ENCODE measurements around the gene GDF11. TPM values are rescaled to one million over a fixed set of nuclear protein-coding genes. Genes with fewer than 3 reads are reported as not detected.
A peak's percentile ranks its signal among the peaks of the same experiment; 100 is the strongest.

GDF11 gene
- total and polyA plus RNA-seq, 2 donors from 2014 or later = 3.4 to 6.2 TPM

DNA sequence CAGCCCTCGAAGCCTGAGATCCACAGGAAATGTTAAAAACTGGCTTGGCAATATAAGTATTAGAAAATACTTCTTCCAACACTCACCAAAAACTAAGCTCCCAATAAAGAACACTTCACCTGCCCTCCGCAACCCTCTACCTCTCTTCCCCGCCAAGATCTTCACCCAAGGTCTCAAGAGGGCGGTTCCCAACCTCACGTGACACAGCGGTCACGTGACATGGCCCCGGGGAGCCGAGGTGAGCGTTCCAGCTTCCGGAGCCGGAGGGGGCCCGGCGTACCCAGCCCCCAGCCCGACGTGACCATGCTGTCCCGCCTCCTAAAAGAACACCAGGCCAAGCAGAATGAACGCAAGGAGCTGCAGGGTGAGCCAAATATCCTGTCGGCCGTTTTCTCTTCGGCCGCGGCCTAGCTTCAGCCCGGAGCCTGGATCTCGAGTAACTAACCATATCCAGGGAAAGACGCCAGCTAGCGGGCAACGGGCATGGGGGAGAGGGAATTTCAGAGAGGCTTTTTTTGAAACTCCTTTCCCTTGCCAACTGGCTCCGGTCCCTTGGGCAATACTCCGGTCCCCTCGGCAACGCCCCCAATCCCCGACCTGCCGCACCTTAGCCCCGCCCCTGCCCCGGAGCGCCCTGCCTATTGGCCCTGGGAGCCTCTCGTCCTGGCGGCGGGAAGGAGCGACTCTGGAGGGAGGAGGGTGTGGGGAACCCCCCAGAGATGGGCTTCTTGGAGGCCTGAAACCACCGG, 26.9 kb upstream of the GDF11 start, which contains the start of gene BLOC1S1:
BLOC1S1 (plus strand) TSS at position 214 of the 749 bp plus-strand sequence; CDS start at position 220, 6 bp downstream.
- FAIRE-seq (no peak), DNase-seq (peak; percentile 93 to 98 (median 97))
- Histone ChIP-seq H3K9ac (ENCODE audit: low read length in 3 of 3) (peak within 1 kb of the TSS; percentile 78 to 85 (median 78)), H3K27ac (ENCODE audit: low read depth in 2 of 2, low read length in 2 of 2) (peak within 1 kb of the TSS; percentile 77 to 89), H3K4me1 (ENCODE audit: control insufficient read depth in 2 of 3, insufficient read depth in 2 of 3, low read depth in 1 of 3, low read length in 3 of 3) (peaks cover 7 to 32% (median 25%) of the 10 kb centered on the region in 3 donors), H3K4me3 (ENCODE audit: low read length in 3 of 3) (peak within 1 kb of the TSS; percentile 79 to 91 (median 83)), H3K9me3 (ENCODE audit: control insufficient read depth in 2 of 3, insufficient read depth in 1 of 3, low read length in 3 of 3) (no peaks in the 10 kb centered on the region), H3K36me3 (ENCODE audit: control insufficient read depth in 2 of 3, insufficient read depth in 3 of 3, low read length in 3 of 3) (peaks cover 0 to 2% (median 0%) of the 10 kb centered on the region in 3 donors), H3K27me3 (ENCODE audit: control insufficient read depth, insufficient read depth, low read length) (no peaks in the 10 kb centered on the region)
- intact Hi-C loops (cut with DNase I) = no loop called here
- TF ChIP-seq, protein P1, sequence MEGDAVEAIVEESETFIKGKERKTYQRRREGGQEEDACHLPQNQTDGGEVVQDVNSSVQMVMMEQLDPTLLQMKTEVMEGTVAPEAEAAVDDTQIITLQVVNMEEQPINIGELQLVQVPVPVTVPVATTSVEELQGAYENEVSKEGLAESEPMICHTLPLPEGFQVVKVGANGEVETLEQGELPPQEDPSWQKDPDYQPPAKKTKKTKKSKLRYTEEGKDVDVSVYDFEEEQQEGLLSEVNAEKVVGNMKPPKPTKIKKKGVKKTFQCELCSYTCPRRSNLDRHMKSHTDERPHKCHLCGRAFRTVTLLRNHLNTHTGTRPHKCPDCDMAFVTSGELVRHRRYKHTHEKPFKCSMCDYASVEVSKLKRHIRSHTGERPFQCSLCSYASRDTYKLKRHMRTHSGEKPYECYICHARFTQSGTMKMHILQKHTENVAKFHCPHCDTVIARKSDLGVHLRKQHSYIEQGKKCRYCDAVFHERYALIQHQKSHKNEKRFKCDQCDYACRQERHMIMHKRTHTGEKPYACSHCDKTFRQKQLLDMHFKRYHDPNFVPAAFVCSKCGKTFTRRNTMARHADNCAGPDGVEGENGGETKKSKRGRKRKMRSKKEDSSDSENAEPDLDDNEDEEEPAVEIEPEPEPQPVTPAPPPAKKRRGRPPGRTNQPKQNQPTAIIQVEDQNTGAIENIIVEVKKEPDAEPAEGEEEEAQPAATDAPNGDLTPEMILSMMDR (IDR thresholded peaks at IDR 0.05; ENCODE audit: borderline replicate concordance, extremely low read depth, insufficient read depth) = no peak

DNA sequence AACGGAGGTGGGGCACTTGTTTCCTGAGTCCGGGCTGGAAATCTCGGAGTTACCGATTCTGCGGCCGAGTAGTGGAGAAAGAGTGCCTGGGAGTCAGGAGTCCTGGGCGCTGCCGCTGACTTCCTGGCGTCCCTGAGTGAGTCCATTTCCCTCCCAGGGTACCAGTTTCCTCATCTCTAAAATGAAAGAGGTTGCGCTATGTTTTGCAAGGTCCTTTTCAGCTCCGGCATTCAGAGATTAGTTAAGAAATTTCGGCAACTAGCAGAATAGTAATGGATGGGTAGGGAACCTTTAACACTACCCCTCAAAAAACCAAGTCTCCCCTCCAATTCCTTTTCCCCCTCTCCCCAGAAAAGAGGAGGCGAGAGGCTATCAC, 26.4 kb upstream of the GDF11 start:
- Histone ChIP-seq H3K4me3 (ENCODE audit: low read length in 3 of 3) (peak overlapping the region; percentile 79 to 91 (median 83)), H3K9me3 (ENCODE audit: control insufficient read depth in 2 of 3, insufficient read depth in 1 of 3, low read length in 3 of 3) (no peaks in the 10 kb centered on the region), H3K4me1 (ENCODE audit: control insufficient read depth in 2 of 3, insufficient read depth in 2 of 3, low read depth in 1 of 3, low read length in 3 of 3) (peaks cover 7 to 37% (median 27%) of the 10 kb centered on the region in 3 donors), H3K36me3 (ENCODE audit: control insufficient read depth in 2 of 3, insufficient read depth in 3 of 3, low read length in 3 of 3) (peaks cover 0 to 2% (median 0%) of the 10 kb centered on the region in 3 donors), H3K9ac (ENCODE audit: low read length in 3 of 3) (peak overlapping the region; percentile 58 to 85 (median 78)), H3K27me3 (ENCODE audit: control insufficient read depth, insufficient read depth, low read length) (no peaks in the 10 kb centered on the region), H3K27ac (ENCODE audit: low read depth in 2 of 2, low read length in 2 of 2) (peak overlapping the region; percentile 77 to 89)
- TF ChIP-seq, protein P1 (IDR thresholded peaks at IDR 0.05; ENCODE audit: borderline replicate concordance, extremely low read depth, insufficient read depth) = no peak
- FAIRE-seq (no peak), DNase-seq (no peak)
- intact Hi-C loops (cut with DNase I) = no loop called here

DNA sequence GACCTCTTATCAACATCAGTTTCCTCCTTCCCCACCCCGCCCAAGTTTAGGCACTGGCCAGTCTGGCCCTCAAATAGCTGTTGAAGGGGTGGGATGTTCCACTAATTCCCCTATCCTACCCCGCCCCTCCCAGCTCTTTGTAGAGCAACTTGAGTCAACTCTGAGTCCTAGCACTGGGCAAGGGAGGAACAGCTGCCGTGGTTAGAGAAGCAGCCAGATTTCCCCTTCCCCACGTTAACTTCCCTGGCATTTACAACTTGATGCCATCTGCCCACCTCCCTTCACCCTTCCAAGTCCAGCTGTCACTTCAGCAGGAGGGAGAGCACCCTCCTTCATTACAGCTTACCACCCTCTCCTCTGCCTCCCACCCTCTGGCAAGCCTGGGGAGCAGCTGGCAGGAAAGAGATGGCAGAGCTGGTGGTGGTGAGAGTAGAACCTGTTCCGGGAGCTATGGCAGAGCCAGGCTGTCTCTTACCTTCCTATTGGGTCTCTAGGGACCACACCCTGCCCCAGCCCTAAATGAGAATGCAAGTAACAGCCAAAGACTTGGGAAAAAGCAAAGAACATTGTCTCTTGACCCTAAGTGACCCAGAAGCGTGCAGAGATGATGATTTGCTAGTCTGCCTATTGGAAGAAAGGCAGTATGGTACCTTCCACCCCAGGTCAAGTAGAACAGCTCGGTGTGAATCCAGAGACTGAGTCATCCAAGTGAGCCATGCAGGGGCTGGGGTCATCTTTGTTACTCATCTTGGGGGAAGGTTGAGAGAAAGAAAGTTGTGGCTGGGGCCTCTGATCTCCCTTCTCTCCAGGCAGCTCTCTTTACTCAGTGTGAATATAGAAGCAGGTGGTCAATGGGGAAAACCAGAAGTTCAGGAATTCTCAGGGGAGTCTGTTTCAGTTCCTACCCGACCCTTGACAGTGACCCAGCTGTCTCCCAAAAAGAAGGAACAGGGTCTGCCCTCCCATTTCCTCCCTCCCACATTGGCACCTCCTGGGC, 25.6 kb upstream of the GDF11 start:
- intact Hi-C loops (cut with DNase I) = no loop called here
- TF ChIP-seq, protein P1 (IDR thresholded peaks at IDR 0.05; ENCODE audit: borderline replicate concordance, extremely low read depth, insufficient read depth) = no peak
- no peak for FAIRE-seq

More for the DNA sequence above, 25.6 kb upstream of the GDF11 start:
- no peaks in the 10 kb centered on the region for H3K9me3 ChIP-seq (ENCODE audit: control insufficient read depth in 2 of 3, insufficient read depth in 1 of 3, low read length in 3 of 3)
- peak in 1 of 5 donors; percentile 59 for DNase-seq
- H3K4me3 ChIP-seq (ENCODE audit: low read length in 3 of 3) = peak overlapping the region; percentile 79 to 91 (median 83)
- H3K27me3 ChIP-seq (ENCODE audit: control insufficient read depth, insufficient read depth, low read length) = no peaks in the 10 kb centered on the region
- H3K27ac ChIP-seq (ENCODE audit: low read depth in 2 of 2, low read length in 2 of 2) = peak overlapping the region; percentile 77 to 89
- peaks cover 0 to 2% (median 0%) of the 10 kb centered on the region in 3 donors for H3K36me3 ChIP-seq (ENCODE audit: control insufficient read depth in 2 of 3, insufficient read depth in 3 of 3, low read length in 3 of 3)
- H3K4me1 ChIP-seq (ENCODE audit: control insufficient read depth in 2 of 3, insufficient read depth in 2 of 3, low read depth in 1 of 3, low read length in 3 of 3) = peaks cover 7 to 37% (median 27%) of the 10 kb centered on the region in 3 donors
- peak overlapping the region in 2 of 3 donors; percentile 5 to 85 for H3K9ac ChIP-seq (ENCODE audit: low read length in 3 of 3)

Data from kidney (tissue), 14 donors.